ENCODE measurements around the gene HAGHL.

DNA sequence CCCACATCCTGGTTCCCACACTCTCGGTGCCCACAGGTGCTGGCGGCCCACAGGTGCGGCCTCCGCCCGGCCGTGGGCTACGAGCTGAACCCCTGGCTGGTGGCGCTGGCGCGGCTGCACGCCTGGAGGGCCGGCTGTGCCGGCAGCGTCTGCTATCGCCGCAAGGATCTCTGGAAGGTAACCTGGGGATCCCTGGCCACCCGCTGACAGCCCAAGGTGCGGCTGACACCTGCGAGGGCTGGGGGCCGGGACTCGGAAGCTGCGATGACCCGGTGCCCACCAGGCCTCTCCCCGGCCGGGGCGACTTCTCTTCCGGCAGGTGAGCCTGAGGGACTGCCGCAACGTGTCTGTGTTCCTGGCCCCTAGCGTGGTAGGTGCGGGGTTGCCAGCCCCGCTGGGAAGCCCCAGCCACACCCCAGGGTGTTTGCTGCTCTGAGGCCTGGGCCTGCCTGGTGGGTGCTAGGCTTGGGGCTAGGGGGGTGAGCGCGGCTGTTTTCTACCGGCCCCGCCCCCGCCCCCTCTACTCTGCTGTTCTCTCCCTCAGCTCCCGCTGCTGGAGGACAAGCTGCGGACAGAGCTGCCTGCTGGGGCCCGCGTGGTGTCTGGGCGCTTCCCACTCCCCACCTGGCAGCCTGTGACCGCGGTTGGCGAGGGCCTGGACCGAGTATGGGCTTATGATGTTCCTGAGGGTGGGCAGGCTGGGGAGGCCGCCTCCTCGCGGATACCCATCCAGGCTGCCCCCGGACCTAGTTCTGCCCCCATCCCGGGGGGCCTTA is 5.0 kb upstream of the HAGHL start:
- no peak for TF ChIP-seq POLR2A (IDR thresholded peaks at IDR 0.05; ENCODE audit: low read depth, low read length)
- TF ChIP-seq, protein P1, sequence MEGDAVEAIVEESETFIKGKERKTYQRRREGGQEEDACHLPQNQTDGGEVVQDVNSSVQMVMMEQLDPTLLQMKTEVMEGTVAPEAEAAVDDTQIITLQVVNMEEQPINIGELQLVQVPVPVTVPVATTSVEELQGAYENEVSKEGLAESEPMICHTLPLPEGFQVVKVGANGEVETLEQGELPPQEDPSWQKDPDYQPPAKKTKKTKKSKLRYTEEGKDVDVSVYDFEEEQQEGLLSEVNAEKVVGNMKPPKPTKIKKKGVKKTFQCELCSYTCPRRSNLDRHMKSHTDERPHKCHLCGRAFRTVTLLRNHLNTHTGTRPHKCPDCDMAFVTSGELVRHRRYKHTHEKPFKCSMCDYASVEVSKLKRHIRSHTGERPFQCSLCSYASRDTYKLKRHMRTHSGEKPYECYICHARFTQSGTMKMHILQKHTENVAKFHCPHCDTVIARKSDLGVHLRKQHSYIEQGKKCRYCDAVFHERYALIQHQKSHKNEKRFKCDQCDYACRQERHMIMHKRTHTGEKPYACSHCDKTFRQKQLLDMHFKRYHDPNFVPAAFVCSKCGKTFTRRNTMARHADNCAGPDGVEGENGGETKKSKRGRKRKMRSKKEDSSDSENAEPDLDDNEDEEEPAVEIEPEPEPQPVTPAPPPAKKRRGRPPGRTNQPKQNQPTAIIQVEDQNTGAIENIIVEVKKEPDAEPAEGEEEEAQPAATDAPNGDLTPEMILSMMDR (IDR thresholded peaks at IDR 0.05; ENCODE audit: extremely low read depth in 1 of 2, insufficient read depth in 1 of 2, low read depth in 1 of 2, low read length in 2 of 2) = no peak
- TF ChIP-seq EZH2 (IDR thresholded peaks at IDR 0.05; ENCODE audit: borderline replicate concordance, low read depth, low read length, severe bottlenecking) = no peak
